H1 (cell line): ENCODE data around the gene PARK7. TPM values are rescaled to one million over a fixed set of nuclear protein-coding genes. Genes with fewer than 3 reads are reported as not detected.

Experiments used
- CTCF ChIA-PET: fragments of 300-600 bp; sonication (Branson Sonifier 250); formaldehyde crosslinking; loops from one replicate; lab custom pipeline; 2021; ENCODE audit not compliant: partially characterized antibody; lab: Charles Lee
- POLR2A ChIA-PET: fragments of 300-600 bp; sonication (Branson Sonifier 250); formaldehyde crosslinking; loops from one replicate; lab custom pipeline; 2021; ENCODE audit warnings: inconsistent platforms; ENCODE audit not compliant: partially characterized antibody; lab: Charles Lee
- DNase-seq, 2 experiments: peaks; one replicate each; pipeline versions ENCODE4 v3.0.0 to v3.0.0-alpha.2; 2010 to 2022; ENCODE audit warnings: low spot score in 2 of 2, low read depth in 1 of 2, mixed read lengths in 1 of 2
- FAIRE-seq: peaks from 2 replicates; lab custom pipeline; 2011; peaks lifted over from hg19 to GRCh38; lab: Jason Lieb, UNC
- H2AFZ ChIP-seq: 2 replicates; pipeline ENCODE4 v1.8.1; 2012; ENCODE audit warnings: low read length, inconsistent platforms
- H2AK5ac ChIP-seq: 2 replicates; pipeline ENCODE4 v1.6.1; 2013; ENCODE audit warnings: low read depth, low read length
- H2BK120ac ChIP-seq: replicated peaks from 2 replicates; pipeline ENCODE3; 2013; ENCODE audit warnings: low read depth, low read length, inconsistent platforms
- H2BK12ac ChIP-seq: 2 replicates; pipeline ENCODE4 v1.6.1; 2013; ENCODE audit warnings: low read depth, low read length
- H2BK15ac ChIP-seq: 2 replicates; pipeline ENCODE4 v1.6.1; 2013; ENCODE audit warnings: low read length
- H2BK20ac ChIP-seq: 2 replicates; pipeline ENCODE4 v1.6.1; 2013; ENCODE audit warnings: low read length
- H2BK5ac ChIP-seq: 2 replicates; pipeline ENCODE4 v1.6.1; 2013; ENCODE audit warnings: low read depth, low read length
- H3K14ac ChIP-seq: 2 replicates; pipeline ENCODE4 v1.6.1; 2013; ENCODE audit warnings: inconsistent platforms; ENCODE audit not compliant: insufficient read length
- H3K18ac ChIP-seq: 2 replicates; pipeline ENCODE4 v1.6.1; 2013; ENCODE audit warnings: low read length; ENCODE audit errors: extremely low read depth
- H3K23ac ChIP-seq: 2 replicates; pipeline ENCODE4 v1.6.1; 2013; ENCODE audit warnings: inconsistent platforms; ENCODE audit not compliant: insufficient read length
- H3K23me2 ChIP-seq: 2 replicates; pipeline ENCODE4 v1.6.1; 2013; ENCODE audit warnings: low read depth, low read length
- H3K27ac ChIP-seq: 2 replicates; pipeline ENCODE4 v1.6.1; 2011; ENCODE audit warnings: low read depth, low read length, inconsistent platforms
- H3K27me3 ChIP-seq, 4 experiments: replicated peaks in 1 of 4; 1 replicate in 1 of 4; 2 replicates in 3 of 4; pipeline versions ENCODE4 v1.6.1 to v1.8.1; 2011 to 2013; ENCODE audit warnings: low read length in 3 of 4, mild to moderate bottlenecking in 3 of 4, inconsistent platforms in 2 of 4, mixed read lengths in 2 of 4, moderate library complexity in 1 of 4; ENCODE audit not compliant: control insufficient read depth in 3 of 4, insufficient read depth in 3 of 4; ENCODE audit errors: extremely low read depth in 1 of 4
- H3K36me3 ChIP-seq, 4 experiments: 2 replicates each; pipeline versions ENCODE4 v1.6.1 to v1.8.1; 2011 to 2013; ENCODE audit warnings: mild to moderate bottlenecking in 4 of 4, low read length in 3 of 4, moderate library complexity in 2 of 4, control low read depth in 1 of 4, inconsistent platforms in 1 of 4; ENCODE audit not compliant: insufficient read depth in 4 of 4, control insufficient read depth in 2 of 4
- H3K4ac ChIP-seq: replicated peaks from 2 replicates; pipeline ENCODE3; 2013; ENCODE audit warnings: low read length, low read depth, mixed read lengths, inconsistent platforms; ENCODE audit not compliant: insufficient read length
- H3K4me1 ChIP-seq, 4 experiments: replicated peaks in 1 of 4; 1 replicate in 1 of 4; 2 replicates in 3 of 4; pipeline versions ENCODE4 v1.6.1 to v1.8.1; 2011 to 2013; ENCODE audit warnings: low read length in 3 of 4, inconsistent platforms in 2 of 4, mixed read lengths in 1 of 4; ENCODE audit not compliant: insufficient read depth in 4 of 4, control insufficient read depth in 3 of 4
- H3K4me2 ChIP-seq, 2 experiments: 2 replicates each; pipeline versions ENCODE4 v1.6.1 to v1.8.1; 2011 to 2013; ENCODE audit warnings: low read depth in 2 of 2, low read length in 2 of 2, control low read depth in 1 of 2, inconsistent platforms in 1 of 2, mild to moderate bottlenecking in 1 of 2; ENCODE audit not compliant: insufficient read depth in 1 of 2
- H3K4me3 ChIP-seq, 4 experiments: fragments of 200-600, 300-600 bp in 1 of 4; sonication (generic), shearing (Covaris generic), sonication (Bioruptor Twin) in 1 of 4; 2 replicates each; pipeline versions ENCODE4 v1.5.1 to v1.8.1; 2011 to 2016; ENCODE audit warnings: low read length in 4 of 4, low read depth in 3 of 4, control low read depth in 2 of 4, inconsistent platforms in 2 of 4, mild to moderate bottlenecking in 2 of 4, mixed read lengths in 1 of 4, moderate library complexity in 1 of 4; ENCODE audit not compliant: insufficient read depth in 2 of 4; ENCODE audit errors: extremely low read depth in 1 of 4
- H3K56ac ChIP-seq: replicated peaks from 2 replicates; pipeline ENCODE3; 2013; ENCODE audit warnings: low read depth, mild to moderate bottlenecking, mixed read lengths, low read length, inconsistent platforms; ENCODE audit not compliant: insufficient read length
- H3K79me1 ChIP-seq: 2 replicates; pipeline ENCODE4 v1.6.1; 2013; ENCODE audit warnings: low read depth, low read length, control low read depth
- H3K79me2 ChIP-seq, 2 experiments: 2 replicates each; pipeline versions ENCODE4 v1.6.1 to v1.8.1; 2012 to 2013; ENCODE audit warnings: low read length in 2 of 2, mild to moderate bottlenecking in 2 of 2, inconsistent platforms in 1 of 2; ENCODE audit not compliant: insufficient read depth in 2 of 2, control insufficient read depth in 1 of 2
- H3K9ac ChIP-seq, 4 experiments: replicated peaks in 1 of 4; 1 replicate in 1 of 4; 2 replicates in 3 of 4; pipeline versions ENCODE4 v1.6.1 to v1.8.1; 2011 to 2013; ENCODE audit warnings: low read depth in 3 of 4, low read length in 3 of 4, control low read depth in 2 of 4, mild to moderate bottlenecking in 2 of 4, moderate library complexity in 2 of 4, inconsistent platforms in 1 of 4; ENCODE audit errors: extremely low read depth in 1 of 4
- H3K9me3 ChIP-seq, 2 experiments: 2 replicates each; pipeline versions ENCODE4 v1.6.1 to v1.8.1; 2012 to 2013; ENCODE audit warnings: mild to moderate bottlenecking in 2 of 2, moderate library complexity in 2 of 2, control low read depth in 1 of 2, inconsistent platforms in 1 of 2, low read depth in 1 of 2, low read length in 1 of 2, mixed read lengths in 1 of 2; ENCODE audit not compliant: insufficient read depth in 2 of 2
- H4K20me1 ChIP-seq, 2 experiments: replicated peaks in 1 of 2; 2 replicates each; pipeline versions ENCODE3 to v1.8.1; 2011 to 2013; ENCODE audit warnings: inconsistent platforms in 2 of 2, low read length in 2 of 2, mild to moderate bottlenecking in 1 of 2; ENCODE audit not compliant: insufficient read depth in 2 of 2, control insufficient read depth in 1 of 2
- H4K5ac ChIP-seq: 2 replicates; pipeline ENCODE4 v1.6.1; 2013; ENCODE audit warnings: low read length, low read depth, mixed read lengths, inconsistent platforms; ENCODE audit not compliant: insufficient read length
- H4K8ac ChIP-seq: 2 replicates; pipeline ENCODE4 v1.8.0; 2013; ENCODE audit warnings: mild to moderate bottlenecking, moderate library complexity, low read length, inconsistent platforms; ENCODE audit not compliant: insufficient read depth; ENCODE audit errors: extremely low read depth
- H4K91ac ChIP-seq: replicated peaks from 2 replicates; pipeline ENCODE3; 2013; ENCODE audit warnings: low read length, mixed read lengths, inconsistent platforms; ENCODE audit not compliant: insufficient read length
- BCL11A ChIP-seq, 2 experiments: IDR thresholded peaks; one replicate each; pipeline ENCODE4 v1.6.1; 2011; ENCODE audit warnings: low read depth in 2 of 2, low read length in 2 of 2, mild to moderate bottlenecking in 2 of 2
- JUN ChIP-seq: IDR thresholded peaks from 2 replicates; pipeline ENCODE4 v1.6.1; 2011; ENCODE audit warnings: low read depth, mild to moderate bottlenecking, improper control_type of control experiment, low read length
- whole genome bisulfite sequencing, 2 experiments: shearing (Covaris generic) in 1 of 2; methylation state at CpG; one replicate each; pipeline versions ENCODE4 v1.1.6 to v1.1.7; 2013 to 2015; ENCODE audit warnings: low lambda C conversion rate in 2 of 2, mixed read lengths in 2 of 2, inconsistent platforms in 1 of 2, low coverage in 1 of 2, missing lambda C conversion rate in 1 of 2; ENCODE audit not compliant: insufficient replicate concordance in 2 of 2, insufficient coverage in 1 of 2, insufficient read length in 1 of 2; ENCODE audit errors: extremely low coverage in 1 of 2, missing lambda C conversion rate in 1 of 2; 5-methylcytosine and 5-hydroxymethylcytosine counted together
- polyA plus RNA-seq, 7 experiments: library from polyadenylated mRNA; depleted of rRNA in 3 of 7; stranded (reverse) in 5 of 7; unstranded in 2 of 7; fragments of >200 nt in 5 of 7; fragments of 200-250 nt in 2 of 7; gene quantifications; 1 replicate in 5 of 7; 2 replicates in 1 of 7; 4 replicates in 1 of 7; pipeline versions ENCODE4 v1.2.1 to v1.2.3, GENCODE V29; 2011 to 2013; ENCODE audit warnings: missing spikeins in 2 of 7, mixed read lengths in 2 of 7
- total RNA-seq: library from RNA; stranded (reverse); fragmentation: NEBNext Ultra II Directional; extraction: Animal tissue kit (Norgen Biotek cat#: 25700); gene quantifications from 2 replicates; pipeline ENCODE4 v1.2.1, GENCODE V29; 2021

The PARK7 gene
- total and polyA plus RNA-seq, 2 of the 8 experiments (the other 6 are each of a cell fraction or from before 2014, with no cell fraction given) = 206 to 383 TPM

DNA sequence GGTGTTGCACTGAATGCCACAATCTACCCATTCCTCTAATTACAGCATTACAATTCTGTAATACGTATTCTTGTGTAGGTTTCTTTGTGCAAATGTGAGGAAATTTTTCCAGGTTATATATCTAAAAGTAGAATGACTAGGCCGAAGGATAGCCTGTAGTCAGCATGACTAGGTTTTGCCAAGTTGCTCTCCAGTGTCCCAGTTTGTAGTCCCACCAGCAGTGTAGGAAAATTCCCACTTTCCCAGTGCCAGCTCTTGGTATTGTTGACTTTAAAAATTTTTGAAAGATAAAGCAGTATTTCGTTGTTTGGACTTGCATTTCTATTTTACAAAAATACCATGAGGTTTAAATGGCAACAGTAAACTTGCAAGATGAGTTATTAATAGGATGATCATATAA is 3.0 kb downstream of the PARK7 start:
- FAIRE-seq = no peak
- CTCF ChIA-PET = interaction anchor here (6.6 kb wide), 1 partner anchor 11 kb away, joined by 38 read pairs; no protein-coding TSS in a partner anchor
- H2BK5ac ChIP-seq = no peak overlapping the region

More for the DNA sequence above, 3.0 kb downstream of the PARK7 start:
- H2BK120ac ChIP-seq = no peak overlapping the region
- H3K27ac ChIP-seq = no peak overlapping the region
- TF ChIP-seq BCL11A (IDR thresholded peaks at IDR 0.05; ENCODE audit: low read depth in 2 of 2, low read length in 2 of 2) = no peak
- TF ChIP-seq JUN = no peak
- no peak overlapping the region for H2BK20ac ChIP-seq
- H3K18ac ChIP-seq = no peak overlapping the region
- no peak overlapping the region for H3K4ac ChIP-seq
- peaks cover 2% of the 10 kb centered on the region; the same call in 1 of the 2 replicates for H3K79me1 ChIP-seq
- H3K14ac ChIP-seq = no peak overlapping the region
- no peaks in the 10 kb centered on the region for H3K9me3 ChIP-seq
- no peak overlapping the region for H3K9ac ChIP-seq
- H3K4me1 ChIP-seq = peaks cover 0 to 2% (median 0%) of the 10 kb centered on the region in 4 experiments; a peak in 1 of 7 replicates
- DNase-seq = no peak
- H4K8ac ChIP-seq = no peak overlapping the region
- WGBS, 2 experiments = 93% methylated on average over 3 of the region's 3 CpGs; no CpG with 5 or more reads in 1 of the 2 experiments
- H3K36me3 ChIP-seq = peaks cover 11 to 53% (median 36%) of the 10 kb centered on the region in 4 experiments
- no peak overlapping the region for H2BK15ac ChIP-seq
- no peak overlapping the region for H3K23ac ChIP-seq
- no peaks in the 10 kb centered on the region for H3K23me2 ChIP-seq
- peaks cover 2 to 4% of the 10 kb centered on the region in 2 experiments for H4K20me1 ChIP-seq
- H4K5ac ChIP-seq = no peak overlapping the region
- H3K4me2 ChIP-seq = no peak overlapping the region
- H3K56ac ChIP-seq = no peak overlapping the region
- no peak overlapping the region for H3K4me3 ChIP-seq
- peaks cover 0 to 53% of the 10 kb centered on the region in 2 experiments; a peak in 2 of 4 replicates for H3K79me2 ChIP-seq
- H2AK5ac ChIP-seq = no peak overlapping the region
- H3K27me3 ChIP-seq = no peaks in the 10 kb centered on the region
- POLR2A ChIA-PET = interaction anchor here (0.9 kb wide), 1 partner anchor 63 kb away, joined by 3 read pairs; no protein-coding TSS in a partner anchor
- no peak overlapping the region for H2AFZ ChIP-seq
- no peak overlapping the region for H4K91ac ChIP-seq
- no peak overlapping the region for H2BK12ac ChIP-seq
